NCI-H748 treated with DMSO at 0.1 percent for 48 hours (cell line): ENCODE results near the gene THSD4.

ENCODE experiments used
- DNase-seq: peaks from one replicate; lab custom pipeline; 2025; lab: John Stamatoyannopoulos, UW

THSD4 gene

GRCh38 chr15:71810256-71811035 lies 695.2 kb downstream of the THSD4 start, which contains the start of gene NR2E3:
Gene NR2E3, plus strand, starts transcription at chr15:71810554. Its CDS starts 190 bp downstream, at chr15:71810744.
- no peak for DNase-seq

DNA sequence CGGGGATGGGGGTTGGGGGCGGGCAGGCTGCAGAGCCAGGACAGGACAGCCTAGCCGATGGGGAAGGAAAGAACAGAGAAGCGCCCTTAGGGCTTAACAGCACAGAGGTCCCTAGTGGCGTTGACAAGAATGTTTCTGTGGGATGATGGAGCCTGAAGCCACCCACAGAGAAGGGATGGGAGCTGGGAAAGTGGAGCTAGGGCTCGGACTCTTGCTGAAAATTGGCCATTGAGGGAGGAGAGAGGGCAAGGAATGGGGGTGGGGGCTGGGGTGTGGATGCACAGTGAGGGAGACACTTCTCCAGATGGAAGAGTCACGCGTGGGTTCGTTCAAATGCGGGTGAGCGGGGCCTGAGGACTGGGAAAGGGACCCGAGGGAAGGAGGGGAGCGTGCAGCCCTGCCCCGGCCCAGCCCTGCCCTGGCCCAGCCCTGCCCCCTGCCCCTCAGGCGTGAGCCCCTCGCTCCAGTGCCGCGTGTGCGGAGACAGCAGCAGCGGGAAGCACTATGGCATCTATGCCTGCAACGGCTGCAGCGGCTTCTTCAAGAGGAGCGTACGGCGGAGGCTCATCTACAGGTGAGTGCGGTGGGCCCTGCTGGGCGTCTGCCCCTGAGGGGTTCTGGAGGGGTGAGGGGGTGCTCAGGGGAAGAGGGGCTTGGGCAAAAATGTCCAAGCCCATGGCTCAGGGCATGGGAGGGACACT lies 695.9 kb downstream of the THSD4 start:
- DNase-seq, result no peak

GRCh38 chr15:71811752-71812735 lies 696.8 kb downstream of the THSD4 start:
- DNase-seq, result no peak

DNA sequence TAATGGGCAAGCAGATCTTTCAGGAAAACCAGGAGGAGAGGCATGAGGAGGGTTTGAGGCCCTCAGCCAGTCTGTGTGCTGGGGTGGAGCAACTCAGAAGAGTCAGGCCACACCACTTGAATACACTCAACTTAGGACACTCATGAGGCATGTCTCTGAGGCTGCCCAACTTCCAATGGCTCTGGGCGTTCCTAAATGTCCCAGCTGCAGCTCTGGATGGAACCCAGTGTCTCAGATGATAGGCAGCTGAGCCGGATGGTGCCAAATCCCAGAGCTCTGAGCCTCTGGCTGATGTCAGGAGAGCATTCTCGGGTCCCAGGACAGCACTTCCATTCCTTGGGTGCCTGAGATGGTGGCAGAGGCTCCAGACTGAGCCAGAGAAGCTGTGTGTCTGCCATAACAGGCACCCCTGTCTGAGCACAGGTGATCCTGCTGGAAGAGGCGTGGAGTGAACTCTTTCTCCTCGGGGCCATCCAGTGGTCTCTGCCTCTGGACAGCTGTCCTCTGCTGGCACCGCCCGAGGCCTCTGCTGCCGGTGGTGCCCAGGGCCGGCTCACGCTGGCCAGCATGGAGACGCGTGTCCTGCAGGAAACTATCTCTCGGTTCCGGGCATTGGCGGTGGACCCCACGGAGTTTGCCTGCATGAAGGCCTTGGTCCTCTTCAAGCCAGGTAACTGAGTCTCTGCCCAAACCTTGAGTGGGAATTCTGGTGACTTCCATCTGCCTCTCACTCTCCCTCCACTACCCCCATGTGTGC lies 697.9 kb downstream of the THSD4 start:
- no peak for DNase-seq

DNA sequence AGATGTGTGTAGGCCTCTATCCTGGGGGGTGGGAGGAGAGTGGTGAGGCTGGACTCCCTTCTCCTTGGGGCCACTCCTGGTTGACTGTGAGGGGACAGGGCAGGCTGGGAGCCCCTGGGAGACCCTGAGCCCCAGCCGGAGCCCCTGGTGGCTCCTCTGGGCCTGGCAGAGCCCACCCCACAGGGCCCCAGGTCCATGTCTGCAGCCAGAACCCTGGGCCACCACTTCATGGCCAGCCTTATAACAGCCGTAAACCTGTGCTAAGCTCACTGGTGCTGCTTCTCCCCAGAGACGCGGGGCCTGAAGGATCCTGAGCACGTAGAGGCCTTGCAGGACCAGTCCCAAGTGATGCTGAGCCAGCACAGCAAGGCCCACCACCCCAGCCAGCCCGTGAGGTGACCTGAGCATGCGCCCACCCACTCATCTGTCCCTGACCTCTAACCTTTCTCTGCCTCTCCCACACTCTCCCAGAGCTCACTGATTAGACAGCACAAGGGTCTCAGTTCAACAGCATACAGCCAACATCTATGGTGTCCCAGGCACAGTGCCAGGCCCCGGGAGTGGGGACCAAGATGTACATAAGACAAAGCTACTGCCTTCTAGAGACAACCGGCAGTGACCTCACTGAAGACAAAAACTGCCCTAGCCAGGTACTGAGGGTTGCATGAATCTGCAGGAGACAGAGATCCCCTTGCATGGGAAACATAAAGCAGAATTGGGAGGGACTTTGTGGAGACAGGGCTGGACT lies 698.6 kb downstream of the THSD4 start:
- DNase-seq, result no peak

DNA sequence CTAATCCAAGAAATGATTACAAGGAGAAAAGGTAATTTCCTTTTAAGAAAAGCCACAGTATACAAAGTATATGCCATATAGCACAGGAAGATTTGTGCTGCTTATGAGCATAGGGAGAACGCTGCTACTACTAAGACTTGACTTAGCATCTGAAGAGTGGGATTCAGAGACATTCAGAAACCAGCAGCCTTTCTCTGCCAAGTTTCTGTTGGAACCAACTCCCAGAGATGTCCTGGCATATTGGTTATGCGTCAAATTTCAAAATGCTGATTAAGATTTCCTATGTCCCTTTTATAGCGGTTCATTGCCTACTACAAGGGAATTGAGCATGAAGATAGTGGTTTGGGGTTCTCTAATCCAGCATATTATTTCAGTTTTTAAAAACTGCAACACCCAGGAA lies 700.0 kb downstream of the THSD4 start:
- no peak for DNase-seq

- DNase-seq, result no peak
Observed at GRCh38 chr15:71817351-71817750, 702.1 kb downstream of the THSD4 start.

- no peak for DNase-seq
Observed at GRCh38 chr15:71820127-71820526, 704.9 kb downstream of the THSD4 start.

GRCh38 chr15:71821547-71822129 lies 706.4 kb downstream of the THSD4 start:
- no peak for DNase-seq

DNA sequence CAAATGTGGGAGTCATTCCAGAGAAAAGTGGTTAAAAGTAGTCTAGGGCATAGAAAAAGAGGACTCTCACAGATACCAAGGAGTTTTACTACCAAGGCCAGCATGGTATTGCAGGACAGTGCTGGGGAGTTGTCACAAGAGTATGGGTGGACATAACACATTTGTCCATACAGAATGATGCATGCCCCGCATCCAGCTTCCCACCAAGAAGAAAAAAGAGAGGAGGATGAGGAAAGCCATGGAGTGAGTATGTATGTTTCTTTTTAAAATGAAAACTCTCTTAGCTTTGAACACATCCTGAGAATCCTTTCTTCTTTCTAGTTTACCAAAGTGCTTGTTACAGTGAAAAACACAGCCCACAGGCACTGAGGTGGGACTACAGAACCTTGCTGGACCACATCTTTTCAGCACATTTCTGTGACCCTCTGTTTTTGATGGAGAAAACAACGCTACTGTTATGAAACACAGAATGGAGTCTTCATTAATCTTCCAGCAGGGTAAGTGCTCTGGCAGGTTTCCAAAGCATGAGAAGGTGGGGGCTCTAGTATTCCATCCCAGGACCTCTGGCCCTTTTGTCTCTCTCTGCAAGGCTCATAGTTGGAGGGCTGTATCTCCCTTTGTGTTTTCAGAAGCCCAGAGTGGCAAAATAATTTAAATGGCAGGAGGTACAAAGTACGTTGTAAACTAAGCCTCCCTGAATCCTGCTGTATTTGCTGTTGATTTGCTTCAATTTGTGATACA lies 707.8 kb downstream of the THSD4 start:
- DNase-seq, result no peak

DNA sequence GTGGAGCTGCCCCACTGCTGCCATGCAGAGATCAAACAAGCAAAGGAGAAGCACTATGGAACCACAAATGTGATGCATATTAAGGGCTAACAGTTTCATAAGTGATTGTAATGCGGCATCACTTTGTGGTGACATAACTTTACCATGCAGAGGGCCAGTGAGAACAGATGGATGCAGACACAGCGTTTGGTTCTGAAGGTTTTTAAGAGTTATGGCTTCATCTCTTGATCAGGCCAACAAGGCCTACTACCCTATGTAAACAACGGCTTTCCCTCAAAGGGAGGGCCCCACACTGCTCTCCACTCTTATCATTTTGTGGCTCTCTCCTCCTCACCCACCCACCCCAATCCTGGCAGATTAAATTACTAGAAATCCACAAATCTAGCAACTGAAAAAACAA lies 708.5 kb downstream of the THSD4 start:
- no peak for DNase-seq

- DNase-seq, result no peak
Observed at GRCh38 chr15:71825021-71825730, 709.9 kb downstream of the THSD4 start.

- no peak for DNase-seq
Observed at GRCh38 chr15:71826196-71826595, 710.9 kb downstream of the THSD4 start.

GRCh38 chr15:71830981-71831380 lies 715.7 kb downstream of the THSD4 start:
- no peak for DNase-seq
